ENCODE results near the gene NRTN.
A peak's percentile ranks its signal among the peaks of the same experiment; 100 is the strongest.

Gene NRTN

GRCh38 chr19:5782945-5783919 lies 21.6 kb upstream of the NRTN start:
- Histone ChIP-seq H3K4me3 (ENCODE audit: low read length) (no peak overlapping the region), H3K9ac (ENCODE audit: low read length) (no peak overlapping the region), H3K9me3 (ENCODE audit: control insufficient read depth, low read depth, low read length) (no peaks in the 10 kb centered on the region), H3K27ac (ENCODE audit: low read length) (no peak overlapping the region), H3K4me1 (ENCODE audit: control insufficient read depth, low read depth, low read length) (no peaks in the 10 kb centered on the region), H3K36me3 (ENCODE audit: control insufficient read depth, low read depth, low read length) (peaks cover 35% of the 10 kb centered on the region), H3K27me3 (ENCODE audit: control insufficient read depth, insufficient read depth, low read length) (no peaks in the 10 kb centered on the region)

GRCh38 chr19:5784581-5785147 lies 20.2 kb upstream of the NRTN start, which contains the start of gene PRR22:
Gene PRR22, minus strand, starts transcription at chr19:5784746. Its CDS starts 86 bp downstream, at chr19:5784660.
- Histone ChIP-seq H3K27ac (ENCODE audit: low read length) (no peak within 1 kb of the TSS), H3K27me3 (ENCODE audit: control insufficient read depth, insufficient read depth, low read length) (no peaks in the 10 kb centered on the region), H3K36me3 (ENCODE audit: control insufficient read depth, low read depth, low read length) (peaks cover 38% of the 10 kb centered on the region)

GRCh38 chr19:5785423-5785822 lies 19.4 kb upstream of the NRTN start:
- Histone ChIP-seq H3K36me3 (ENCODE audit: control insufficient read depth, low read depth, low read length) (peaks cover 39% of the 10 kb centered on the region), H3K9me3 (ENCODE audit: control insufficient read depth, low read depth, low read length) (no peaks in the 10 kb centered on the region), H3K9ac (ENCODE audit: low read length) (no peak overlapping the region), H3K4me3 (ENCODE audit: low read length) (no peak overlapping the region), H3K4me1 (ENCODE audit: control insufficient read depth, low read depth, low read length) (no peaks in the 10 kb centered on the region), H3K27me3 (ENCODE audit: control insufficient read depth, insufficient read depth, low read length) (no peaks in the 10 kb centered on the region), H3K27ac (ENCODE audit: low read length) (no peak overlapping the region)

More at GRCh38 chr19:5784581-5785147, 20.2 kb upstream of the NRTN start, which contains the start of gene PRR22:
- Histone ChIP-seq H3K9me3 (ENCODE audit: control insufficient read depth, low read depth, low read length) (no peaks in the 10 kb centered on the region), H3K4me1 (ENCODE audit: control insufficient read depth, low read depth, low read length) (no peaks in the 10 kb centered on the region), H3K4me3 (ENCODE audit: low read length) (no peak within 1 kb of the TSS), H3K9ac (ENCODE audit: low read length) (no peak within 1 kb of the TSS)

- no peak overlapping the region for H3K4me3 ChIP-seq (ENCODE audit: low read length)
- peaks cover 39% of the 10 kb centered on the region for H3K36me3 ChIP-seq (ENCODE audit: control insufficient read depth, low read depth, low read length)
- no peak overlapping the region for H3K9ac ChIP-seq (ENCODE audit: low read length)
- H3K27me3 ChIP-seq (ENCODE audit: control insufficient read depth, insufficient read depth, low read length) = no peaks in the 10 kb centered on the region
- H3K27ac ChIP-seq (ENCODE audit: low read length) = no peak overlapping the region
- H3K9me3 ChIP-seq (ENCODE audit: control insufficient read depth, low read depth, low read length) = no peaks in the 10 kb centered on the region
- no peaks in the 10 kb centered on the region for H3K4me1 ChIP-seq (ENCODE audit: control insufficient read depth, low read depth, low read length)
Observed at GRCh38 chr19:5786593-5787408, 18.1 kb upstream of the NRTN start.

- H3K27ac ChIP-seq (ENCODE audit: low read length) = no peak overlapping the region
- peaks cover 39% of the 10 kb centered on the region for H3K36me3 ChIP-seq (ENCODE audit: control insufficient read depth, low read depth, low read length)
- no peaks in the 10 kb centered on the region for H3K4me1 ChIP-seq (ENCODE audit: control insufficient read depth, low read depth, low read length)
- H3K9me3 ChIP-seq (ENCODE audit: control insufficient read depth, low read depth, low read length) = no peaks in the 10 kb centered on the region
- no peak overlapping the region for H3K4me3 ChIP-seq (ENCODE audit: low read length)
- no peaks in the 10 kb centered on the region for H3K27me3 ChIP-seq (ENCODE audit: control insufficient read depth, insufficient read depth, low read length)
- no peak overlapping the region for H3K9ac ChIP-seq (ENCODE audit: low read length)
Observed at GRCh38 chr19:5787409-5788182, 17.3 kb upstream of the NRTN start.

- H3K27ac ChIP-seq (ENCODE audit: low read length) = no peak overlapping the region
Observed at GRCh38 chr19:5788422-5788821, 16.4 kb upstream of the NRTN start.

GRCh38 chr19:5789351-5789761 lies 15.5 kb upstream of the NRTN start:
- H3K4me1 ChIP-seq (ENCODE audit: control insufficient read depth, low read depth, low read length) = no peaks in the 10 kb centered on the region
- peaks cover 35% of the 10 kb centered on the region for H3K36me3 ChIP-seq (ENCODE audit: control insufficient read depth, low read depth, low read length)
- H3K4me3 ChIP-seq (ENCODE audit: low read length) = no peak overlapping the region
- no peaks in the 10 kb centered on the region for H3K9me3 ChIP-seq (ENCODE audit: control insufficient read depth, low read depth, low read length)
- H3K27me3 ChIP-seq (ENCODE audit: control insufficient read depth, insufficient read depth, low read length) = no peaks in the 10 kb centered on the region
- no peak overlapping the region for H3K27ac ChIP-seq (ENCODE audit: low read length)
- H3K9ac ChIP-seq (ENCODE audit: low read length) = no peak overlapping the region

More at GRCh38 chr19:5788422-5788821, 16.4 kb upstream of the NRTN start:
- no peaks in the 10 kb centered on the region for H3K4me1 ChIP-seq (ENCODE audit: control insufficient read depth, low read depth, low read length)
- no peaks in the 10 kb centered on the region for H3K27me3 ChIP-seq (ENCODE audit: control insufficient read depth, insufficient read depth, low read length)
- H3K9me3 ChIP-seq (ENCODE audit: control insufficient read depth, low read depth, low read length) = no peaks in the 10 kb centered on the region
- H3K9ac ChIP-seq (ENCODE audit: low read length) = no peak overlapping the region
- H3K36me3 ChIP-seq (ENCODE audit: control insufficient read depth, low read depth, low read length) = peaks cover 39% of the 10 kb centered on the region
- no peak overlapping the region for H3K4me3 ChIP-seq (ENCODE audit: low read length)

GRCh38 chr19:5789886-5790558 lies 14.8 kb upstream of the NRTN start:
- Histone ChIP-seq H3K27ac (ENCODE audit: low read length) (no peak overlapping the region), H3K9ac (ENCODE audit: low read length) (no peak overlapping the region), H3K9me3 (ENCODE audit: control insufficient read depth, low read depth, low read length) (no peaks in the 10 kb centered on the region), H3K4me1 (ENCODE audit: control insufficient read depth, low read depth, low read length) (no peaks in the 10 kb centered on the region), H3K36me3 (ENCODE audit: control insufficient read depth, low read depth, low read length) (peaks cover 31% of the 10 kb centered on the region), H3K27me3 (ENCODE audit: control insufficient read depth, insufficient read depth, low read length) (no peaks in the 10 kb centered on the region), H3K4me3 (ENCODE audit: low read length) (peak overlapping the region; percentile 82)

GRCh38 chr19:5790559-5791520 lies 14.0 kb upstream of the NRTN start, which contains the start of gene DUS3L:
Gene DUS3L, minus strand, starts transcription at chr19:5791163. Its CDS starts 22 bp downstream, at chr19:5791141.
- Histone ChIP-seq H3K4me3 (ENCODE audit: low read length) (peak within 1 kb of the TSS; percentile 82), H3K9ac (ENCODE audit: low read length) (peak within 1 kb of the TSS; percentile 84), H3K36me3 (ENCODE audit: control insufficient read depth, low read depth, low read length) (peaks cover 25% of the 10 kb centered on the region), H3K27ac (ENCODE audit: low read length) (peak within 1 kb of the TSS; percentile 61), H3K9me3 (ENCODE audit: control insufficient read depth, low read depth, low read length) (no peaks in the 10 kb centered on the region), H3K27me3 (ENCODE audit: control insufficient read depth, insufficient read depth, low read length) (no peaks in the 10 kb centered on the region), H3K4me1 (ENCODE audit: control insufficient read depth, low read depth, low read length) (no peaks in the 10 kb centered on the region)

All from iPS-18a (cell line).